Measurements from ENCODE around the gene EYA2.

DNA sequence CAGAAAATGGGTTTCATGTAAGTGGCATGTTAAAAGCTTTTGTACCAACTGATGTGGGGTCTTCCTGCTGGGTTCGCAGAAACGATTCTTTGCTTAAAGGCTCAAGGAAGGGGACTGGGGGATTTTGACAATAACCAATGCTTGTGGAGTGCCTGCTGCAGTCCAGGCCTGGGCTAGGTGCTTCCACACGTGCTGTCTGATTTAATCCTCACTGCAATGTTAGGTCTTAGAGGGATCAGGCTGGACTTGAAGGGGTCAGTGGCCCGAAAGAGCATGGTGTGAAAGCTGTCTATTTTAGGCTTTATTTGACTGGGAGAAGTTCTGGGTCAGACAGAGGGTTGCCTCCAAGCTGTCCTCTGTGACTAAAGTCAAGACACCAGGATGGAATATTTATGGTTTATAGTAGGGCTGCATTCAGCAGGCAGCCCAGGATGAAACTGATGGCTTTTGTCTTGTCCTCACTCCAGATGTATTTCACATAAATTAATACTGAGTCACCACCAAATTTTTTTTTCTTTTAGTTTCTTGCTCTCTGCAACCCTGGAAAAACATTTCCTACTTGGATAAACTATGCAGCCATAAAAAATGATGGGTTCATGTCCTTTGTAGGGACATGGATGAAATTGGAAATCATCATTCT is 242.7 kb downstream of the EYA2 start:
- TF ChIP-seq, protein P1, sequence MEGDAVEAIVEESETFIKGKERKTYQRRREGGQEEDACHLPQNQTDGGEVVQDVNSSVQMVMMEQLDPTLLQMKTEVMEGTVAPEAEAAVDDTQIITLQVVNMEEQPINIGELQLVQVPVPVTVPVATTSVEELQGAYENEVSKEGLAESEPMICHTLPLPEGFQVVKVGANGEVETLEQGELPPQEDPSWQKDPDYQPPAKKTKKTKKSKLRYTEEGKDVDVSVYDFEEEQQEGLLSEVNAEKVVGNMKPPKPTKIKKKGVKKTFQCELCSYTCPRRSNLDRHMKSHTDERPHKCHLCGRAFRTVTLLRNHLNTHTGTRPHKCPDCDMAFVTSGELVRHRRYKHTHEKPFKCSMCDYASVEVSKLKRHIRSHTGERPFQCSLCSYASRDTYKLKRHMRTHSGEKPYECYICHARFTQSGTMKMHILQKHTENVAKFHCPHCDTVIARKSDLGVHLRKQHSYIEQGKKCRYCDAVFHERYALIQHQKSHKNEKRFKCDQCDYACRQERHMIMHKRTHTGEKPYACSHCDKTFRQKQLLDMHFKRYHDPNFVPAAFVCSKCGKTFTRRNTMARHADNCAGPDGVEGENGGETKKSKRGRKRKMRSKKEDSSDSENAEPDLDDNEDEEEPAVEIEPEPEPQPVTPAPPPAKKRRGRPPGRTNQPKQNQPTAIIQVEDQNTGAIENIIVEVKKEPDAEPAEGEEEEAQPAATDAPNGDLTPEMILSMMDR (IDR thresholded peaks at IDR 0.05), result no peak
- TF ChIP-seq POLR2A (IDR thresholded peaks at IDR 0.05), result no peak

Data from heart left ventricle (tissue), 13 donors.